ENCODE results near the gene CAPN8.

GRCh38 chr1:223515421-223515820 is 150.1 kb downstream of the CAPN8 start:
- TF ChIP-seq CTCF (IDR thresholded peaks at IDR 0.05 in 2 of 3, conservative IDR thresholded peaks at IDR 0.05 in 1 of 3; ENCODE audit: borderline replicate concordance in 1 of 3, insufficient read depth in 1 of 3, low read depth in 2 of 3, low read length in 2 of 3): no peak
- no peak for TF ChIP-seq YY1 (IDR thresholded peaks at IDR 0.05; ENCODE audit: extremely low read depth, insufficient replicate concordance, low read depth, low read length)
- no peak for TF ChIP-seq EZH2phosphoT487 (IDR thresholded peaks at IDR 0.05; ENCODE audit: borderline replicate concordance)
- TF ChIP-seq ATF3 (IDR thresholded peaks at IDR 0.05): no peak
- no peak for TF ChIP-seq CEBPB (IDR thresholded peaks at IDR 0.05; ENCODE audit: low read depth)
- no peak for TF ChIP-seq EGR1 (IDR thresholded peaks at IDR 0.05; ENCODE audit: low read depth)
- no peak for TF ChIP-seq TCF7L2 (IDR thresholded peaks at IDR 0.05; ENCODE audit: borderline replicate concordance, extremely low read depth, insufficient read depth, insufficient read length)
